ENCODE measurements around the gene FGF3. TPM values are rescaled to one million over a fixed set of nuclear protein-coding genes. Genes with fewer than 3 reads are reported as not detected.

The FGF3 gene
- total RNA-seq, 1 experiment from 2014 or later = not detected

DNA sequence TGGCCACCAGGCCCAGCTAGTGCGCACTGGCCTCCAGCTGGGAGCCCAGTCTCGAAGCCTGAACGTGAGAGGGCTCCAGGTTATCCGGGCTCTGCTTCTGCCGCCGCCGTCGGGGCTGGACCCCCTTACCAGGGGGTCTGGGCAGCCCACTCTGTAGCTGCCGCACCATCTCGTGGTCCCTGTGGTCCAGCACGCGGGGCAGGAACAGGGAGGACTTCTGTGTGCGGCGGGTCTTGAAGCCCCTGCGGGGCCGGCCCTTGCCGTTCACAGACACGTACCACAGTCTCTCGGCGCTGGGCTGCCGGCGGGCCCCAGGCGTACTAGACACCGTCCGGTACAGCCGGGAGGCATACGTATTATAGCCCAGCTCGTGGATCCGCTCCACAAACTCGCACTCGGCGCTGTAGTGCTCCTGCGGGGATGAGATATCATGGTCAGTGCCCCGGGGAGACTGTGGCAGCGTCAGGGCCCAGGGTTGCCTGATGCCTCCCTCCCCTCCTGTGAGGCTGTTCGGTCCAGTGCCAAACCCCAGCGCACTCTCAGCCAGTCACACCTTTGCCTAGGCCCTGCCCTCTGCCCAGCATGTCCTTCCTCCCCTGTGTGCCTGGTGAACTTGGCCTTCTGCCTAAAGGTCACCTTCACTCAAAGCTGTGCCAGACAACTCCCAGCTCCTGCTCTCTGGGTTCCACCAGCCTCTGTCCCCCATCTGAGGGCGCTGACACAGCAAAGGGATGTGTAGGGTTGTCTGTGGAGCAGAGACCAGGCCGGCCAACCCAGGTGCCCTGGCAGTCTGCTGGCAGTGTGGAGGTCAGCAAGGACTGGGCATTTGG is 8.7 kb downstream of the FGF3 start:
- H3K9me3 ChIP-seq (ENCODE audit: low read length) = no peaks in the 10 kb centered on the region
- no peak overlapping the region for H3K4me2 ChIP-seq (ENCODE audit: low read length)
- no peaks in the 10 kb centered on the region for H3K4me1 ChIP-seq (ENCODE audit: insufficient read depth, low read length)
- no peak overlapping the region for H3K4me3 ChIP-seq (ENCODE audit: low read length)
- H4K20me1 ChIP-seq (ENCODE audit: low read length) = no peaks in the 10 kb centered on the region
- BruUV-seq (replicated peaks) = no TSS peak
- ChIA-PET POLR2A (ENCODE audit: unreplicated experiment) (no interaction called here), CTCF (no interaction called here)
- H3K36me3 ChIP-seq (ENCODE audit: low read depth, low read length) = no peaks in the 10 kb centered on the region
- H3K9me2 ChIP-seq (replicated peaks; ENCODE audit: low read length) = no peaks in the 10 kb centered on the region
- no peak overlapping the region for H3K27ac ChIP-seq (ENCODE audit: low read length)
- H3K27me3 ChIP-seq (ENCODE audit: low read length) = peaks cover 4% of the 10 kb centered on the region
- no peaks in the 10 kb centered on the region for H3K79me2 ChIP-seq (ENCODE audit: low read length)
- no peaks in the 10 kb centered on the region for H3F3A ChIP-seq (ENCODE audit: low read length, unreplicated experiment)
- H3K9ac ChIP-seq (ENCODE audit: low read length) = no peak overlapping the region
- no peak for DNase-seq
- no peak overlapping the region for H2AFZ ChIP-seq (ENCODE audit: low read length)
- ATAC-seq = no peak
- intact Hi-C loops (cut with micrococcal nuclease) = no loop called here
- TF ChIP-seq, protein P1, sequence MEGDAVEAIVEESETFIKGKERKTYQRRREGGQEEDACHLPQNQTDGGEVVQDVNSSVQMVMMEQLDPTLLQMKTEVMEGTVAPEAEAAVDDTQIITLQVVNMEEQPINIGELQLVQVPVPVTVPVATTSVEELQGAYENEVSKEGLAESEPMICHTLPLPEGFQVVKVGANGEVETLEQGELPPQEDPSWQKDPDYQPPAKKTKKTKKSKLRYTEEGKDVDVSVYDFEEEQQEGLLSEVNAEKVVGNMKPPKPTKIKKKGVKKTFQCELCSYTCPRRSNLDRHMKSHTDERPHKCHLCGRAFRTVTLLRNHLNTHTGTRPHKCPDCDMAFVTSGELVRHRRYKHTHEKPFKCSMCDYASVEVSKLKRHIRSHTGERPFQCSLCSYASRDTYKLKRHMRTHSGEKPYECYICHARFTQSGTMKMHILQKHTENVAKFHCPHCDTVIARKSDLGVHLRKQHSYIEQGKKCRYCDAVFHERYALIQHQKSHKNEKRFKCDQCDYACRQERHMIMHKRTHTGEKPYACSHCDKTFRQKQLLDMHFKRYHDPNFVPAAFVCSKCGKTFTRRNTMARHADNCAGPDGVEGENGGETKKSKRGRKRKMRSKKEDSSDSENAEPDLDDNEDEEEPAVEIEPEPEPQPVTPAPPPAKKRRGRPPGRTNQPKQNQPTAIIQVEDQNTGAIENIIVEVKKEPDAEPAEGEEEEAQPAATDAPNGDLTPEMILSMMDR (conservative IDR thresholded peaks at IDR 0.05; ENCODE audit: low read depth, low read length) = no peak
- TF ChIP-seq EZH2phosphoT487 (IDR thresholded peaks at IDR 0.05; ENCODE audit: borderline replicate concordance, low read length) (no peak), EZH2 (IDR thresholded peaks at IDR 0.05; ENCODE audit: low read length, unreplicated experiment) (no peak)

DNA sequence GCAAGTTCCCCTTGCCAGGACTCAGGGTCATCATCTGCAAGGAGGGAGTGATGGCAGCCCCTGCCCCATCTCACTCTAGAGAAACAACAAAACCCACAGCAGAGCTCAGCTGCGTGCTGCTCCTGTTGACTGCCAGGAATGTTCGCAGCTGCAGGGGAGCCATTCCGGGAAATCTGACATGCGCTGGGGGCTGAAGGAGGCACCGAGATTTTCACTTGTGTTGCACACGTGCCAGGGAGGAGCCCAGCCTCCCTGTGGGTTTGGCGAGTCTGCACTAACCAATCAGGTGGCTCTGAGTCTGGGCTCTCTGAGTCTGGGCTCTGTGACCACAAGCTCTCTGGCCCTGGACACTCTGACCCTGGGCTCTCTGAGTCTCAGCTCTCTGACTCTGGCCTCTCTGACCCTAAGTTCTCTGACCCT is 10.5 kb downstream of the FGF3 start:
- no peak for TF ChIP-seq EZH2phosphoT487 (IDR thresholded peaks at IDR 0.05; ENCODE audit: borderline replicate concordance, low read length)
- TF ChIP-seq, protein P1 (conservative IDR thresholded peaks at IDR 0.05; ENCODE audit: low read depth, low read length) = no peak
- TF ChIP-seq EZH2 (IDR thresholded peaks at IDR 0.05; ENCODE audit: low read length, unreplicated experiment) = no peak
- Histone ChIP-seq H3K9ac (ENCODE audit: low read length) (no peak overlapping the region), H3K9me2 (replicated peaks; ENCODE audit: low read length) (no peaks in the 10 kb centered on the region), H4K20me1 (ENCODE audit: low read length) (no peaks in the 10 kb centered on the region), H3K4me1 (ENCODE audit: insufficient read depth, low read length) (no peaks in the 10 kb centered on the region), H3K79me2 (ENCODE audit: low read length) (no peaks in the 10 kb centered on the region), H3K9me3 (ENCODE audit: low read length) (no peaks in the 10 kb centered on the region), H3K27me3 (ENCODE audit: low read length) (no peaks in the 10 kb centered on the region), H3K4me2 (ENCODE audit: low read length) (no peak overlapping the region), H3K4me3 (ENCODE audit: low read length) (no peak overlapping the region), H3K36me3 (ENCODE audit: low read depth, low read length) (no peaks in the 10 kb centered on the region), H3F3A (ENCODE audit: low read length, unreplicated experiment) (no peaks in the 10 kb centered on the region), H3K27ac (ENCODE audit: low read length) (no peak overlapping the region), H2AFZ (ENCODE audit: low read length) (no peak overlapping the region)
- no TSS peak for BruUV-seq (replicated peaks)
- POLR2A ChIA-PET (ENCODE audit: unreplicated experiment) = interaction anchor here (0.6 kb wide), 1 partner anchor 10 kb away, joined by 3 read pairs; the partner anchor contains the start of gene FGF3
- DNase-seq (no peak), ATAC-seq (no peak)
- intact Hi-C loops (cut with micrococcal nuclease) = no loop called here
- CTCF ChIA-PET = no interaction called here
